ENCODE data around the gene S100A10.

The S100A10 gene

GRCh38 chr1:151977662-151978230 is 15.9 kb downstream of the S100A10 start:
- H3K4me1 Mint-ChIP-seq = peaks cover 41% of the 10 kb centered on the region
- H3K27ac Mint-ChIP-seq = no peak overlapping the region
- H3K4me3 Mint-ChIP-seq = no peak overlapping the region
- no peak for TF ChIP-seq CTCF (IDR thresholded peaks at IDR 0.05)
- H3K9me3 Mint-ChIP-seq = no peaks in the 10 kb centered on the region
- no peak for DNase-seq
- peaks cover 4% of the 10 kb centered on the region for H3K27me3 Mint-ChIP-seq (ENCODE audit: low read depth, poor library complexity)
- peaks cover 5% of the 10 kb centered on the region for H3K36me3 Mint-ChIP-seq (ENCODE audit: low read depth)

GRCh38 chr1:151976858-151977257 is 16.8 kb downstream of the S100A10 start:
- Mint-ChIP-seq H3K27me3 (ENCODE audit: low read depth, poor library complexity) (peaks cover 4% of the 10 kb centered on the region), H3K4me1 (peaks cover 42% of the 10 kb centered on the region)

GRCh38 chr1:151976015-151976343 is 17.7 kb downstream of the S100A10 start:
- Mint-ChIP-seq H3K4me1 (peaks cover 40% of the 10 kb centered on the region), H3K4me3 (no peak overlapping the region)
- no peak for DNase-seq

More at GRCh38 chr1:151976858-151977257, 16.8 kb downstream of the S100A10 start:
- Mint-ChIP-seq H3K36me3 (ENCODE audit: low read depth) (no peaks in the 10 kb centered on the region), H3K4me3 (no peak overlapping the region), H3K9me3 (no peaks in the 10 kb centered on the region), H3K27ac (no peak overlapping the region)
- TF ChIP-seq CTCF (IDR thresholded peaks at IDR 0.05) = no peak
- no peak for DNase-seq

GRCh38 chr1:151975311-151976014 is 18.2 kb downstream of the S100A10 start:
- Mint-ChIP-seq H3K27ac (no peak overlapping the region), H3K27me3 (ENCODE audit: low read depth, poor library complexity) (peaks cover 4% of the 10 kb centered on the region)
- TF ChIP-seq CTCF (IDR thresholded peaks at IDR 0.05) = no peak

More at GRCh38 chr1:151976015-151976343, 17.7 kb downstream of the S100A10 start:
- H3K27me3 Mint-ChIP-seq (ENCODE audit: low read depth, poor library complexity) = peaks cover 4% of the 10 kb centered on the region
- no peak overlapping the region for H3K27ac Mint-ChIP-seq
- H3K36me3 Mint-ChIP-seq (ENCODE audit: low read depth) = no peaks in the 10 kb centered on the region
- no peak for TF ChIP-seq CTCF (IDR thresholded peaks at IDR 0.05)
- no peaks in the 10 kb centered on the region for H3K9me3 Mint-ChIP-seq

GRCh38 chr1:151972542-151973248 is 21.0 kb downstream of the S100A10 start:
- no peak for TF ChIP-seq CTCF (IDR thresholded peaks at IDR 0.05)
- H3K27me3 Mint-ChIP-seq (ENCODE audit: low read depth, poor library complexity) = peaks cover 8% of the 10 kb centered on the region
- no peak overlapping the region for H3K27ac Mint-ChIP-seq
- no peaks in the 10 kb centered on the region for H3K9me3 Mint-ChIP-seq
- peaks cover 53% of the 10 kb centered on the region for H3K4me1 Mint-ChIP-seq
- DNase-seq = no peak
- no peak overlapping the region for H3K4me3 Mint-ChIP-seq
- no peaks in the 10 kb centered on the region for H3K36me3 Mint-ChIP-seq (ENCODE audit: low read depth)

More at GRCh38 chr1:151975311-151976014, 18.2 kb downstream of the S100A10 start:
- DNase-seq = no peak
- no peak overlapping the region for H3K4me3 Mint-ChIP-seq
- no peaks in the 10 kb centered on the region for H3K36me3 Mint-ChIP-seq (ENCODE audit: low read depth)
- H3K9me3 Mint-ChIP-seq = no peaks in the 10 kb centered on the region
- H3K4me1 Mint-ChIP-seq = peaks cover 38% of the 10 kb centered on the region

Data from nephron progenitor cell (in vitro differentiated cells).